Left lung (tissue), 10 donors: ENCODE data around the gene ETV6. TPM values are rescaled to one million over a fixed set of nuclear protein-coding genes. Genes with fewer than 3 reads are reported as not detected.
A peak's percentile ranks its signal among the peaks of the same experiment; 100 is the strongest.

Source experiments
- ATAC-seq: fragments of 200-7000 bp; cut with Tn5 transposase; one replicate; pipeline ENCODE4 v1.9.1; 2020; ENCODE audit warnings: moderate library complexity
- DNase-seq, 4 donors: peaks; one replicate each; pipeline ENCODE4 v3.0.0-alpha.2; 2013 to 2020
- H3K27ac ChIP-seq, 2 donors: fragments of 200-600 bp; sonication (generic) in 1 of 2; one replicate each; pipeline versions ENCODE4 v1.5.0 to v1.8.0; 2020 to 2021
- H3K27me3 ChIP-seq, 2 donors: fragments of 200-600 bp; sonication (generic) in 1 of 2; one replicate each; pipeline versions ENCODE4 v1.5.0 to v1.8.0; 2020 to 2021
- H3K36me3 ChIP-seq, 2 donors: fragments of 200-600 bp; sonication (generic) in 1 of 2; one replicate each; pipeline versions ENCODE4 v1.5.0 to v1.8.0; 2020 to 2021
- H3K4me1 ChIP-seq, 2 donors: fragments of 200-600 bp; one replicate each; pipeline ENCODE4 v1.8.0; 2021
- H3K4me3 ChIP-seq, 2 donors: fragments of 200-600 bp; sonication (generic) in 1 of 2; one replicate each; pipeline versions ENCODE4 v1.5.0 to v1.8.0; 2020 to 2021; ENCODE audit warnings: mild to moderate bottlenecking in 1 of 2
- H3K9me3 ChIP-seq, 2 donors: fragments of 200-600 bp; sonication (generic) in 1 of 2; one replicate each; pipeline versions ENCODE4 v1.5.0 to v1.8.0; 2020 to 2021
- intact Hi-C, 2 donors: fragments of 100-400 bp; cut with DNase I; formaldehyde crosslinking; loops; one replicate each; pipeline versions ENCODE4 v1.11.2 to v1.14.2; 2022
- polyA plus RNA-seq, 6 donors: library from polyadenylated mRNA; unstranded; fragments of 120-200 nt; gene quantifications; one replicate each; pipeline ENCODE4 v1.2.1, GENCODE V29; 2013; ENCODE audit not compliant: insufficient read length in 6 of 6
- total RNA-seq, 2 donors: library from RNA; stranded (reverse); fragmentation: NEBNext Ultra II Directional; extraction: Animal tissue kit (Norgen Biotek cat#: 25700); gene quantifications; one replicate each; pipeline ENCODE4 v1.2.1, GENCODE V29; 2021
- TF ChIP-seq, protein P1 (sequence below), 2 donors: fragments of 200-600 bp; sonication (generic) in 1 of 2; IDR thresholded peaks; one replicate each; pipeline versions ENCODE4 v1.5.0 to v1.8.0; 2021; ENCODE audit warnings: antibody characterized with exemption in 2 of 2
- donor health status: DM: no; HTN: yes; CAD: no.
- donor health status: DM: no; HTN: no; CAD: no.

Gene ETV6
- total and polyA plus RNA-seq, 8 donors: 16.0 to 44.7 (median 17.1) TPM

DNA sequence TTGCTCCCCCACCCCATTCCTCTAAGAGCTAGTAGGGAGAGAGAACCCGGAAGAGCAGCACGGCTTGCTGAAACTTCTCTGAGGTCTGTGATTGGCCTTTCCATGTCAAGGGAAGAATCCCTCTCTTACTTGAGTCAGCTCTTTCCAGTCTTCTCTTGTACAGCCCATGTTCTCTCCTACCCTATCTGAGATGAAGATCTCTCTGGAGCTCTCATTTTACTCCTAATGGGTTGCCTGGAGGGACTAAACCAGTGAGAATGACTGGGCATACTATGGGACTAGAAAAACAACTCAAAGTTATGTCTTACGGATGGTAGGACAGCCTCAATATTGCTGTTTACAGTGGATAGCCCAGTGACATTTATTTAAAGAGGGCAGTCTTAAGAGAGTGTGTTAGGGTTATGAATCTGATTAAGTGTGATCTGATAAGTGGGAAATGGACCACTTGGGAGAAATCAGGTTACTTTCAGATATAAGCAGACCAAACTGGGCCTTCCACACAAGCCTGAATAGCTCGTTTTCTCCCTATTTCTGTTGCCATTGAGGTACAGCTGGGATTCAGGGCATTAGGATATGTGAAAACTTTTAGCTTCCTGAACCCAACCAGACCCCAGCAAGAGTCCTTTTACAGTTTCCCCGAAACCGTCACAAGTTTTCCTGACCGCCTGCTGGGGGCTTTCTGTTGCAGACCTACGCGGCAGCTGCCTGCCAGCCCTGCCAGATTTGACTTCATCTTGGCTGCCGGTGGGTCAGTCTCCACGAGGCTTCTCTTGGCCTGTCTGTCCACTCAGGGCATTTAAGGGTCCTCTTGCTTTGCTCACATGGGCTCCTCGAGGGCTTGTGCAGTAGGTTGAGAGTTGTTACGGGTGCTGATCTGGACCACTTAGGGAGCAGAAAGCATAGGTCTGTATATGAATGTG lies 16.9 kb downstream of the ETV6 start:
- TF ChIP-seq, protein P1, sequence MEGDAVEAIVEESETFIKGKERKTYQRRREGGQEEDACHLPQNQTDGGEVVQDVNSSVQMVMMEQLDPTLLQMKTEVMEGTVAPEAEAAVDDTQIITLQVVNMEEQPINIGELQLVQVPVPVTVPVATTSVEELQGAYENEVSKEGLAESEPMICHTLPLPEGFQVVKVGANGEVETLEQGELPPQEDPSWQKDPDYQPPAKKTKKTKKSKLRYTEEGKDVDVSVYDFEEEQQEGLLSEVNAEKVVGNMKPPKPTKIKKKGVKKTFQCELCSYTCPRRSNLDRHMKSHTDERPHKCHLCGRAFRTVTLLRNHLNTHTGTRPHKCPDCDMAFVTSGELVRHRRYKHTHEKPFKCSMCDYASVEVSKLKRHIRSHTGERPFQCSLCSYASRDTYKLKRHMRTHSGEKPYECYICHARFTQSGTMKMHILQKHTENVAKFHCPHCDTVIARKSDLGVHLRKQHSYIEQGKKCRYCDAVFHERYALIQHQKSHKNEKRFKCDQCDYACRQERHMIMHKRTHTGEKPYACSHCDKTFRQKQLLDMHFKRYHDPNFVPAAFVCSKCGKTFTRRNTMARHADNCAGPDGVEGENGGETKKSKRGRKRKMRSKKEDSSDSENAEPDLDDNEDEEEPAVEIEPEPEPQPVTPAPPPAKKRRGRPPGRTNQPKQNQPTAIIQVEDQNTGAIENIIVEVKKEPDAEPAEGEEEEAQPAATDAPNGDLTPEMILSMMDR (IDR thresholded peaks at IDR 0.05): no peak
- H3K27me3 ChIP-seq: no peaks in the 10 kb centered on the region
- H3K9me3 ChIP-seq: no peaks in the 10 kb centered on the region
- DNase-seq: no peak
- H3K27ac ChIP-seq: peak overlapping the region in 1 of 2 donors; percentile 78
- no peaks in the 10 kb centered on the region for H3K36me3 ChIP-seq
- H3K4me3 ChIP-seq: no peak overlapping the region
- intact Hi-C loops: no loop called here
- ATAC-seq: no peak
- H3K4me1 ChIP-seq: peaks cover 19 to 79% of the 10 kb centered on the region in 2 donors

DNA sequence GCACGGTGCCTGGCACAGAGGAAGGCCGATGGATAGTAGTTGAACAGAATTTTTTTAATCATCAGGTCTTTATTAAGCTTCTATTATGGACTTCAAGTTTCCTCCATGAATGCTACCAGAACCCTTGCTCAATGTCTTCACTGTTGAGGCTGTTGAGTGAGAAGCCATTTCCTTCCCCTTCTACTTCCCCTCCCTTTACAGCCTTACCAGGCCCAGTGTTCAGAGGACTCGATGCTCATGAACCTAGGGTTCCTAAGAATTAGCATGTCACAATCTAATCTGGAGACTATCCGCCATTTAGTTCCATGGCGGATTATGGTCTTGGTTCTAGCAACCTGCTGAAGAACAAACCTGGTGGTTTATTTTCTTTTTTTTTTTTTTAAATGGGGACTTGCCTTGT lies 17.7 kb downstream of the ETV6 start:
- no peaks in the 10 kb centered on the region for H3K9me3 ChIP-seq
- no peak for DNase-seq
- H3K27me3 ChIP-seq: no peaks in the 10 kb centered on the region
- peak overlapping the region in 1 of 2 donors; percentile 78 for H3K27ac ChIP-seq
- no peak overlapping the region for H3K4me3 ChIP-seq
- peaks cover 19 to 81% of the 10 kb centered on the region in 2 donors for H3K4me1 ChIP-seq
- TF ChIP-seq, protein P1 (IDR thresholded peaks at IDR 0.05): no peak
- intact Hi-C loops: no loop called here
- ATAC-seq: peak; percentile 31
- H3K36me3 ChIP-seq: no peaks in the 10 kb centered on the region

DNA sequence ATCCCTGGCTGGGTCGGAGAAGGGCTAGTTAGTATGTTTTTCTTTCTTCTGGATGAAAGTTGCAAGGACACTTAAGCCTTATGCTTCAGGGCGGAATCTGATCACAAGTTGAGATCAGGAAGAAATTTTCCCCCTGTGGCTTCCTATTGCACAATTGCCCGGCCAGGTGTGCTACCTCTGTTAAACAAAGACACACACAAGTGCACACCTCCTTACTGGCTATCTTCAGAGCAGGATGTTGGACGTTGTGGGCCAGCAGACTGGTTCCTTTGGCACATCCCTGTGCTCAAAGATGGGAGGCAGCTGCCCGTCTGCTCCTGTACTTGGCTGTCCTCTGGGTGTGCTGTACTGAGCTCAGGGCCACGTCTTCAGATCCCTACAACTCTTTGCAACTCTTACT lies 19.1 kb downstream of the ETV6 start:
- intact Hi-C loops: no loop called here

DNA sequence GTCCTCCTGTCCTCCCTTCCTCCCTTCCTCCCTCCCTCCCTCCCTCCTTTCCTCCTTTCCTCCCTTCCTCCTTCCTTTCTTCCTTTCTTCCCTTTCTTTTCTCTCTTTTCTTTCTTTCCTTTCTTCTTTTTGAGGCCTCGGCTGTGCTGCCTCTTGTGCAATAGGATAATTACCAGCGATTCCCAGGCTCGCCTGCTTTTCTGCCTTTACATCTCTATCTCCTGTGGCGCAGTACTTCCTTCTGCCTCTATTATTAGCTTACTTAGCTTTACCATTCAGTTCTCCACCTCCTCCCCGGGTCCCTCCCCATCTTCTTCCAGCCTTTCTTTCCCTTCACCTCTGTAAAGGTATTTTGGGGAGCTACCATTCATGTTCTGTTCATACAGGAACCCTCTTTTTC lies 19.9 kb downstream of the ETV6 start:
- H3K4me3 ChIP-seq: no peak overlapping the region
- no peak for DNase-seq
- no peaks in the 10 kb centered on the region for H3K9me3 ChIP-seq
- TF ChIP-seq, protein P1 (IDR thresholded peaks at IDR 0.05): no peak
- intact Hi-C loops: no loop called here
- H3K36me3 ChIP-seq: no peaks in the 10 kb centered on the region
- no peak for ATAC-seq
- no peaks in the 10 kb centered on the region for H3K27me3 ChIP-seq
- H3K27ac ChIP-seq: no peak overlapping the region
- H3K4me1 ChIP-seq: peaks cover 24 to 88% of the 10 kb centered on the region in 2 donors

More for the DNA sequence above, 19.1 kb downstream of the ETV6 start:
- Histone ChIP-seq H3K36me3 (no peaks in the 10 kb centered on the region), H3K9me3 (no peaks in the 10 kb centered on the region), H3K27ac (peak overlapping the region in 1 of 2 donors; percentile 6), H3K4me3 (no peak overlapping the region), H3K27me3 (no peaks in the 10 kb centered on the region), H3K4me1 (peaks cover 17 to 88% of the 10 kb centered on the region in 2 donors)
- DNase-seq (no peak), ATAC-seq (peak; percentile 35)
- TF ChIP-seq, protein P1 (IDR thresholded peaks at IDR 0.05): no peak
